HS-27A (cell line): ENCODE data around the gene LDB2.

ENCODE experiments used
- DNase-seq: peaks from one replicate; pipeline ENCODE4 v3.0.0-alpha.2; 2012; ENCODE audit warnings: low read depth, missing footprints

LDB2 gene

DNA sequence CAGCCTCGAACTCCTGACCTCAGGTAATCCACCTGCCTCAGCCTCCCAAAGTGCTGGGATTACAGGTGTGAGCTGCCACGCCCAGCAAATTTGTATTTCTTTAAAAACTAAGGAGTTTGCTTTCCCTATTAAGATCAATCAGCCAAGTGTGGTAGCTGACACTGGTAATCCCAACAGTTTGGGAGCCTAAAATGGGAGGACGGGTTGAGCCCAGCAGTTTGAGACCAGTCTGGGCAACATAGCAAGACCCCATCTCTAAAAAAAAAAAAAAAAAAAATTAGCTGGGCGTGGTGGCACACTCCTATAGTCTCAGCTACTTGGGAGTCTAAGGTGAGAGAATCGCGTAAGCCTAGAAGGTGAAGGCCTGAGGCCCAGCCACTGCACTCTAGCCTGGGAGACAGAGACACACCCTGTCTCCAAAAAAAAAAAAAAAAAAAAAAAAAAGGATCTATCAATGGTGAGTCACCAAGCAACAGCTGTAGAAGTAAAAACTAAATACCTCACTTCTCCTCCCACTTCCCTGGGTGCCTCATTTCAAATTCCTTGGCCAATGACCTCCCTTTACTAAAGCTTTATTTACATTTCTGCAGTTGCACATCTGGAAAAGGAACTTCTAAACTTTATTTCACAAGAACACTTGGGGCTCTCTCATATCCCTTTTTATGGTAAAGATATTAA lies 54.5 kb downstream of the LDB2 start:
- DNase-seq: peak; percentile 38

- no peak for DNase-seq
Measured at GRCh38 chr4:16838226-16838875, 60.1 kb downstream of the LDB2 start.

DNA sequence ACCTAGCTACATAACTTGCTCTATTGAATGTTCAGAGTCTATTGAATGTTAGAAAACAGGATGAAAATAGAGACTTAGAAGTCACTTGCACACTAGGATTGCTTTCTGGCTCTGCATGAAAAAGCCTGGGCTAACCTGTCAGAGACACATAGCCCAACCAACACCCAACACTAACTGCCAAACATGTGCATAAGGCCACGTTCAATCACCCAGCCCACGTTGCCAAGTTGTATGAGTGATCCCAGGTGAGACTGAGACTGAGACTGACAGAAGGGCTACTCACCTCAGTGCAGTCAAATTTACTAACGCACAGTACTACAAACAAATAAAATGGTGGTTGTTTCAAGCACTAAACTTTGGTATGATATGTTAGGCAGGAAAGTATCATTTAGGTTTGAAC lies 61.0 kb downstream of the LDB2 start:
- DNase-seq: no peak

GRCh38 chr4:16836324-16836723 lies 62.1 kb downstream of the LDB2 start:
- no peak for DNase-seq

DNA sequence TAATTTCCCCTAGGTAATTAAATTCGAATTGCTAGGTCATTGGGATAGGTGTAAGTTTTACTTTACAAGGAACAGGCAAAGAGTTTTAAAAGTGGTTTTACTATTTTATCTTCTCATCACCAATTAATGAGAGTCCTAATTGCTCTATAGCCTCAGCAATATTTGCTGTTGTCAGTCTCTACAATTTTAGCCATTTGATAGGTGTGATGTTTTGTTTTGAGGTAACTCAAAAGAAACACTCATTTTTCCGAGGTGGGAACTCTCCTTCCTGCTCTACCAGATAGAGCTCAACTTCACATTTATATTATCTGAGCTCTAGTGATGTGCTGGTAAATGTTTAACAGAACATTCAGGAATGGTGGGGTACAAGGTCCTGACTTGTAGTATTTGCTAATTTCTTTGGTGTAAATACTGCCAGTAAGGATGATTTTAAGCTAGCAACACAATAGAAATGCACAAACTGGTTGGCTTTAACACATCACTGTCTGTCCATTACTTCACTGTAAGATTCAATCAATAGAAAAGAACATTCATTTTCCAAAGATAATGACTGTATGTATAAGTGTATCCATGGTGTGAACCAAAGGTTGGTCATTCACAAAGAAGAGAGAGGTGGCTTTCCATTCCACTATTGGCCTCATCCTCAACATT lies 62.7 kb downstream of the LDB2 start:
- DNase-seq: no peak

DNA sequence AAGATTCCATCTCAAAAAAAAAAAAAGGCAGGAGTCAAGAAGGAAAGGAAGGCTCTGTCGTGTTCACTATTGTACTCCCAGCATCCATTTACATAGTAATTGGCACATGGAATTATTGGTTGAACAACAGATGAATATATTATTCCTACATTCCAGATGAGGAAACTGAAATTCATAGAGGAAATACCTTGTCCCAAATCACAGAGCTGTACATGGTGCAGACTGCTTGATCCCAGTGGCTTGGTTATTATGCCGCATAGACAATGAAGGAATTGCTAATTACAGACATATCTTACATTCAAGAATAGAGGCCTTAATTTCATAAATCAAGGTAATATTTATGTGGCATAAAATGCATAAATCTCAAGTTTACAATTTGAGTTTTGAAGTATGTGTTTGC lies 63.6 kb downstream of the LDB2 start:
- no peak for DNase-seq

- no peak for DNase-seq
Measured at GRCh38 chr4:16833722-16834121, 64.7 kb downstream of the LDB2 start.

- DNase-seq: no peak
Measured at GRCh38 chr4:16830081-16830480, 68.4 kb downstream of the LDB2 start.

DNA sequence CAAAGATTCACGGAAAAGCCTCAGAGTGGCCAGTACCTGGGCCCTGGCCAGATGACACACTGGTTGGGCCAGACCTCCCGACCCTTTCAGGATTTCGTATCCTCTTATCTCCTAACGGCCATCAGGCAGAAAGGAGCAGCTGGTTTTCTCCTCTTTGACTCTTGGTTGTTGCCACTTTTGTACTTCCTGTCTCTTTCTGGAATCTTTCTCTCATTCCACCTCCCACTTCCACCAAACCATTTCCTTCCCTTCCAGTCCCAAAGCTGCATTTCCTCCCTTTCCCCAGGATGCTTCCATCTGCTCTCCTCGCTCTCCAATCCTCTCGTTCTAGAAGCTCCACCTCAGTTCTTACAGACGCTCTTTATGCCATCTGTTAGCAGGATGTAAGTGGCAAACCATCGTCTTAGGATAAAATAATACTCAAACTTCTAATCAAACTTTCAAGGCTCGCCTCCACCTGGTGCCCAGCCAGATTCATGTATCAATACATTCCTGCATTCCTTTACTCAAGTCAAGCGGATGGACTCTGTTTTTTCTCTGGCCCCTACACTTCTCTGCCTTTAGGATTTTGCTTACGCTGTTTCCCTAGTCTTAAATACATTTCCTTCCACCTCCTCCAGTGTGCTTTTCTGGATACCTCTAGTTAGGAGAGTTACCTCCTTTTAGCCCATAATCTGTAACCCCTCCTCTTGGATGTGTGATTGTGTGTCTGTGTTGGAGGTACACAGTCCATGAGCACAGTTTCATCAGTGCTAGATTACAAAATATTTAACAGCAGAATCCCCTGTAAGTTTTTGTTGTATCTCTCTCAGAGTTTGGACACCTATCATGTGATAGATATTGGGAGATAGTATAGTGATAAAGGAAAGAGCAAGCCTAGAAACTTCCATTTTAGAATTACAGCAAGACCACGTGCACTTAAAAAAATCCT lies 70.4 kb downstream of the LDB2 start:
- no peak for DNase-seq

GRCh38 chr4:16827045-16827444 lies 71.4 kb downstream of the LDB2 start:
- DNase-seq: no peak

DNA sequence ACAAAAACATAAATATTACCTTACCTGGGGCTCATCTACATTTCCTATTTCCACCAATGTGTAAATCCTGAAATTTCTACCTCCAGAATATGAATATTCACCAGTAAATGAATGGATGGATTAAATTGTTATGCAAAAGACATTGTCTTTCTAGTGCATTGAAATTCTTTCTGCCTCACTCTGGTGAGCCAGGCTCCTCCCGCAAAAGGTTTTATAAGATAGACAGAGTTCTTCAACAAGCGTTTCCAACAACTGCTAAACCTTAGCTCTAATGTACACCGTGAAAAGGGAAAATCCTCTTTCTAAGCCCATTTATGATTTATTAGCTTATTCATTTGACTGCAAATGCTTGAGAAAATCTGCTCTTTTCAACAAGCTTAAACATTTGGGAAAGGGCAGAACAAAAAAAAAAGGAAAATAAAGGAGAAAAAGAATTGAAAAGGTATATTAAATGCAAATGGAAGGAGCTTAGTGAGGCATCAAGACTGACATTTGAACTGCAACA lies 72.0 kb downstream of the LDB2 start:
- no peak for DNase-seq

DNA sequence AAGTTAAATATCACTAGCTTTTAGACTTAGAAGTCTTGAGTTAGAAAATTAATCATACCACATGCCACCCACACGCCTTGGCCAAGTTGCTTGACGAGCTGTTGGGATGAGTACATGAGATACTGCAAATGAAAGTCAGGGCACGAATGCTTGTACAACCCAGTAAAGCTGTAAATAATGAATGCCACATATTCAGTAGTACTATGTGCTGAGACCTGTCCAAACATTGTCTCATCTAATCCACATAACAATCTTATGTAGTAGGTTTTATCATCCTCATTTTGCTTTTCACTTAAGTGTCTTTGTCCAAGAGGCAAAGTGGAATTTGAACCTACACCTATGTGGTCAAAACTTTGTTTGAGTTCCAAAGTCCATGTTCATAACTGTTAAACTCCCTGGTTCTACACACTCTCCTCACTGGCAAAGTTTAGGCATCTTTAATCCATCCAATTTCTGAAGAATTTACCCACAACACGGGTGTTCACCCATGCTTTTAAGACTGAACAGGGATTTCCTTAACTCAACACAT lies 74.1 kb downstream of the LDB2 start:
- no peak for DNase-seq

GRCh38 chr4:16820329-16820728 lies 78.1 kb downstream of the LDB2 start:
- DNase-seq: no peak

GRCh38 chr4:16819652-16820051 lies 78.8 kb downstream of the LDB2 start:
- no peak for DNase-seq

DNA sequence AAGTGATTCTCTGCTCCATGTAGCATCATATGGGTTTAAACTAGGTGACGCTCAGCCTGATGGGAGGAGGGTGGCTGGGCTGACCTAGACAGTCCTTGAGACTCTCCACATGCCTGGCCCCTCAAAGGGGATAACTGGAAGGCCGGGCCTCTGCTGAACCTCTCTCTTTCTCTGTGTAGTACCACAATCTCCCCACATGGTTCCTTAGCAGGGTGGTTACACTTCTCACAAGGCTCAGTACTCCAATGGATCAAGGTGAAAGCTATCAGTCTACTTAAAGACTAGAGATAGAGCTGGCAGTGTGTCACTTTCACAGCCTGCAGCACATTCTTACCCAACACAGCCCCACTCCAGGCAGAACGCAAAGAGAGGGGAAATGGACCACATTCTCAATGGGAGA lies 80.4 kb downstream of the LDB2 start:
- no peak for DNase-seq

DNA sequence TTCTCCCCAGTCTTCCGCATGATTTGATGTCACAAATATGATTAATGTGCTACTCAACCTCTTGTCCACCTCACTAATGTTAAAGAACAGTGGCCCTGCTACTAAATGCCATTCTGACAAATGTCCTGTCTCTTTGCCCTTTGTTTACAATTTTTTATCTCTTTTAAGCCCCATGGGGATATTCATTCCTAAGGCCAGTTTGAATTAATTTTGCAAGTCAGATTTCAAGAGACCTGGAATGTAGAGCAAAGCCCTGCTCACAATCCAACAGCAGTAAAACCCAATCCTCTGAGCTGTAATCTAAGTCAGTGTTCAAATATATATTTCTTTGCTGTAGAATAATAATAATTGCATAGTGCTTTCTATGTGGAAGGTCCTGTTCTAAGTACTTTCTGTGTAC lies 81.2 kb downstream of the LDB2 start:
- no peak for DNase-seq

DNA sequence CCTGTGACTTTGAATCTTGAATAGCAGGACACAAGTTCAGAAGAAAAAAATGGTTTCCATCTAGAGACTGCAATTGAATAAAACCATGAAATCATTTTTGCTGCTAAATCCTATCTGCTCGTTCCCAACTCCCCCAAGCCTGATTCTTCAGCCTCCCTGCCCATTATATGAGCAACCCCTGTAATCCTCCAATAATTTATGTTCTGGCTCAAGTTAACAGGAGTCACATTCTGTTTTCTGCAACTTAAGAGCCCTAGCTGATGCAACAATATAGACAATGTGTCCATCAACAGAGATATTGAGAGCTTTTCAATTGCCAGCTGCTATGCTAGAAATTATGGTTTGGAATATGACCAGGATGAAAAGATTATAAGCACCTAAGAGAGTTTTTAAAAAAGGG lies 84.1 kb downstream of the LDB2 start:
- no peak for DNase-seq

- DNase-seq: no peak
Measured at GRCh38 chr4:16812041-16812440, 86.4 kb downstream of the LDB2 start.

DNA sequence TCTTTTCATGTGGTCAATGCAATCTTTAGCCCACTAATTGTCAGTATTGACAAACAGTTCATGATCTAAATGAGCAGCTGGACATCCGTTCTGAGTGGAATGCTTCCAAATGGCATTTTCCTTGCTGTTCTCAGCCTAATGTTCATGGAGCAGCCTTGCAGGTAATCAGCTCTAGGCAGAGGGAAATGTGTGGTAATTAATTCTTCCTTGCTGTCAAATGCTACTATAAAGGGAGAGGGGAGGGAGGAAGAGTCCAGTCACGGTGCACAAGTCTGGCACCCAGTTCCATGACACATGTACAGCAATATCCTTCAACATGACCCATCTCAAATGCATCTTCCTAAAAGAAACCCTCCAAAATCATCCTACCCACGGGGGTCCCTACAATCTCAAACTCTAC lies 88.5 kb downstream of the LDB2 start:
- no peak for DNase-seq

- no peak for DNase-seq
Measured at GRCh38 chr4:16809064-16809463, 89.4 kb downstream of the LDB2 start.

- DNase-seq: no peak
Measured at GRCh38 chr4:16807355-16807754, 91.1 kb downstream of the LDB2 start.

GRCh38 chr4:16804581-16804980 lies 93.9 kb downstream of the LDB2 start:
- DNase-seq: no peak
